Measurements from ENCODE around the gene ZNF683.

The ZNF683 gene

GRCh38 chr1:26370591-26371382 lies 1.8 kb downstream of the ZNF683 start:
- no peak overlapping the region for H3K27ac ChIP-seq
- no peak for TF ChIP-seq CTCF (conservative IDR thresholded peaks at IDR 0.05)

GRCh38 chr1:26368486-26368885 lies 4.1 kb downstream of the ZNF683 start:
- TF ChIP-seq CTCF (conservative IDR thresholded peaks at IDR 0.05): no peak
- no peak overlapping the region for H3K27ac ChIP-seq

GRCh38 chr1:26368006-26368405 lies 4.5 kb downstream of the ZNF683 start:
- H3K27ac ChIP-seq: no peak overlapping the region
- no peak for TF ChIP-seq CTCF (conservative IDR thresholded peaks at IDR 0.05)

GRCh38 chr1:26367441-26367840 lies 5.1 kb downstream of the ZNF683 start:
- TF ChIP-seq CTCF (conservative IDR thresholded peaks at IDR 0.05): no peak
- H3K27ac ChIP-seq: no peak overlapping the region

- no peak for TF ChIP-seq CTCF (conservative IDR thresholded peaks at IDR 0.05)
- H3K27ac ChIP-seq: no peak overlapping the region
Measured at GRCh38 chr1:26364956-26365355, 7.6 kb downstream of the ZNF683 start.

GRCh38 chr1:26363549-26364448 lies 8.8 kb downstream of the ZNF683 start:
- no peak overlapping the region for H3K27ac ChIP-seq
- TF ChIP-seq CTCF (conservative IDR thresholded peaks at IDR 0.05): peak; percentile 91

GRCh38 chr1:26362331-26362730 lies 10.2 kb downstream of the ZNF683 start:
- no peak for TF ChIP-seq CTCF (conservative IDR thresholded peaks at IDR 0.05)
- no peak overlapping the region for H3K27ac ChIP-seq
